OCI-LY1 (cell line): ENCODE results near the gene ANO2.

ENCODE experiments used
- H2AFZ ChIP-seq: fragments of 200-600 bp; sonication (generic), shearing (Covaris generic); 2 replicates; pipeline ENCODE4 v1.6.0; 2014; ENCODE audit warnings: antibody characterized with exemption, mild to moderate bottlenecking, low read length
- H3F3A ChIP-seq: fragments of 200-600 bp; sonication (generic), shearing (Covaris generic); 2 replicates; pipeline ENCODE4 v1.6.0; 2014; ENCODE audit warnings: mild to moderate bottlenecking, antibody characterized with exemption, low read length, moderate library complexity; ENCODE audit not compliant: insufficient read depth
- H3K27ac ChIP-seq: fragments of 200-600 bp; sonication (generic); 2 replicates; pipeline ENCODE4 v1.5.1; 2014; ENCODE audit warnings: low read length, mixed run types, mild to moderate bottlenecking, low read depth; ENCODE audit not compliant: poor library complexity, severe bottlenecking
- H3K27me3 ChIP-seq: fragments of 200-600 bp; sonication (generic); 2 replicates; pipeline ENCODE4 v1.6.0; 2014; ENCODE audit warnings: antibody characterized with exemption, mild to moderate bottlenecking, low read length, moderate library complexity; ENCODE audit not compliant: insufficient read depth
- H3K36me3 ChIP-seq: fragments of 200-600 bp; sonication (generic); 2 replicates; pipeline ENCODE4 v1.6.1; 2014; ENCODE audit warnings: mild to moderate bottlenecking, antibody characterized with exemption, low read length, moderate library complexity, mixed read lengths; ENCODE audit not compliant: insufficient read depth
- H3K4me1 ChIP-seq: fragments of 200-600 bp; sonication (generic); 2 replicates; pipeline ENCODE4 v1.5.1; 2014; ENCODE audit warnings: mild to moderate bottlenecking, low read length, moderate library complexity; ENCODE audit not compliant: insufficient read depth, severe bottlenecking
- H3K4me2 ChIP-seq: fragments of 200-600 bp; sonication (generic), shearing (Covaris generic); 2 replicates; pipeline ENCODE4 v1.6.1; 2014; ENCODE audit warnings: low read length
- H3K4me3 ChIP-seq: fragments of 200-600 bp; sonication (generic); 2 replicates; pipeline ENCODE4 v1.5.1; 2014; ENCODE audit warnings: low read length, low read depth, mild to moderate bottlenecking, mixed read lengths; ENCODE audit not compliant: poor library complexity, severe bottlenecking
- H3K79me2 ChIP-seq: fragments of 200-600 bp; shearing (Covaris generic); 2 replicates; pipeline ENCODE4 v1.6.1; 2016; ENCODE audit warnings: mixed run types, low read length, mixed read lengths; ENCODE audit not compliant: insufficient read depth
- H3K9ac ChIP-seq: fragments of 200-600 bp; sonication (generic), shearing (Covaris generic); 2 replicates; pipeline ENCODE4 v1.6.1; 2014; ENCODE audit warnings: mild to moderate bottlenecking, low read length, mixed read lengths
- H3K9me2 ChIP-seq: fragments of 200-600 bp; sonication (generic), shearing (Covaris generic); 2 replicates; pipeline ENCODE4 v1.6.1; 2014; ENCODE audit warnings: low read depth, mild to moderate bottlenecking, low read length, mixed read lengths
- H3K9me3 ChIP-seq: fragments of 200-600 bp; shearing (Covaris generic); 2 replicates; pipeline ENCODE4 v1.6.1; 2014; ENCODE audit warnings: low read length, mixed read lengths
- H4K20me1 ChIP-seq: fragments of 200-600 bp; sonication (generic), shearing (Covaris generic); 2 replicates; pipeline ENCODE4 v1.6.0; 2016; ENCODE audit warnings: mild to moderate bottlenecking, low read length; ENCODE audit not compliant: insufficient read depth
- EZH2 ChIP-seq: fragments of 200-600 bp; sonication (generic), shearing (Covaris generic); IDR thresholded peaks from 2 replicates; pipeline ENCODE4 v1.8.0; 2017; ENCODE audit warnings: borderline replicate concordance, mixed run types, mild to moderate bottlenecking, antibody characterized with exemption, low read length, moderate library complexity, mixed read lengths
- TF ChIP-seq, protein P1 (sequence below): fragments of 200-600 bp; sonication (generic), shearing (Covaris generic); IDR thresholded peaks from 2 replicates; pipeline ENCODE4 v1.5.1; 2017; ENCODE audit warnings: mild to moderate bottlenecking, antibody characterized with exemption, low read length, moderate library complexity, mixed read lengths

The ANO2 gene

DNA sequence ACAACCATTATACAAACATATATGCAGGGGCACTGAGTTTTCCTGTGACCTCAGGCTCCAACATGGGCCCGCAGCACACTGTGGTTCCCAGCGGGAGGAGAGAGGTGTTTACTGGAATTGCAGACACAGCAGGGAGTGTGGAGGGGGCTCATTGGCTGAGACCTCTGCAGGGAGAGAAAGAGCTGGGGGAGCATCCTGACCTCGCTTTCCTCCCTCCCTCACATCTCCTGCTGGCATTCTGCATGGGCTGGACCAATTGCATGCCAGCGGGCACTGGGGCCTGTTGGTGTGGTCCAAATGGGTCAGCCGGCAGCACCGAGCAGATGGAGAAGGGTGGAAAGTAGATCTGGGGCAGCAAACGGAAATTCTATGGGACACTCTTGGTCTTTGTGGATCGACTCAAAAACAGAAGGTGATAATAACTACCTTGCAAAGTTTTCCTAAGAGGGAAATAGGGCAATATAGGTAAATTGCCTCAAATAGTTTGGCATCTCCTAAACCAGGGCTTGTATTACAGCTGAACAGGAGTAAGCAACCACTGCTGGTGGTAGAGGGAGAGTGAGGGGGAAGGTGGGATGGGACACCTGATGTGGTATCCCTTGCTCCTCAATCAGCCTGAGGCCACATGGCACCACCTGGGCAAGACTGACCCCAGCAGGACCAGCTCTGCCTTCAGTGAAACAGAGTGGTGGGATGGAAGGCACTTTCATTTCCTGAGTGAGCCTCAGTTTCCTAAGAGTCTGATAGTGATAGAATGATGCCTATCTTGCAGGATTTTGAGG, 426.3 kb downstream of the ANO2 start:
- Histone ChIP-seq H3K27me3 (no peaks in the 10 kb centered on the region), H3K4me3 (no peak overlapping the region), H3F3A (no peaks in the 10 kb centered on the region), H3K4me1 (no peaks in the 10 kb centered on the region), H3K9ac (no peak overlapping the region), H3K4me2 (no peak overlapping the region), H3K36me3 (no peaks in the 10 kb centered on the region), H4K20me1 (no peaks in the 10 kb centered on the region), H3K9me3 (no peaks in the 10 kb centered on the region), H3K79me2 (no peaks in the 10 kb centered on the region), H3K9me2 (no peaks in the 10 kb centered on the region), H2AFZ (no peak overlapping the region), H3K27ac (no peak overlapping the region)
- TF ChIP-seq, protein P1, sequence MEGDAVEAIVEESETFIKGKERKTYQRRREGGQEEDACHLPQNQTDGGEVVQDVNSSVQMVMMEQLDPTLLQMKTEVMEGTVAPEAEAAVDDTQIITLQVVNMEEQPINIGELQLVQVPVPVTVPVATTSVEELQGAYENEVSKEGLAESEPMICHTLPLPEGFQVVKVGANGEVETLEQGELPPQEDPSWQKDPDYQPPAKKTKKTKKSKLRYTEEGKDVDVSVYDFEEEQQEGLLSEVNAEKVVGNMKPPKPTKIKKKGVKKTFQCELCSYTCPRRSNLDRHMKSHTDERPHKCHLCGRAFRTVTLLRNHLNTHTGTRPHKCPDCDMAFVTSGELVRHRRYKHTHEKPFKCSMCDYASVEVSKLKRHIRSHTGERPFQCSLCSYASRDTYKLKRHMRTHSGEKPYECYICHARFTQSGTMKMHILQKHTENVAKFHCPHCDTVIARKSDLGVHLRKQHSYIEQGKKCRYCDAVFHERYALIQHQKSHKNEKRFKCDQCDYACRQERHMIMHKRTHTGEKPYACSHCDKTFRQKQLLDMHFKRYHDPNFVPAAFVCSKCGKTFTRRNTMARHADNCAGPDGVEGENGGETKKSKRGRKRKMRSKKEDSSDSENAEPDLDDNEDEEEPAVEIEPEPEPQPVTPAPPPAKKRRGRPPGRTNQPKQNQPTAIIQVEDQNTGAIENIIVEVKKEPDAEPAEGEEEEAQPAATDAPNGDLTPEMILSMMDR = no peak

DNA sequence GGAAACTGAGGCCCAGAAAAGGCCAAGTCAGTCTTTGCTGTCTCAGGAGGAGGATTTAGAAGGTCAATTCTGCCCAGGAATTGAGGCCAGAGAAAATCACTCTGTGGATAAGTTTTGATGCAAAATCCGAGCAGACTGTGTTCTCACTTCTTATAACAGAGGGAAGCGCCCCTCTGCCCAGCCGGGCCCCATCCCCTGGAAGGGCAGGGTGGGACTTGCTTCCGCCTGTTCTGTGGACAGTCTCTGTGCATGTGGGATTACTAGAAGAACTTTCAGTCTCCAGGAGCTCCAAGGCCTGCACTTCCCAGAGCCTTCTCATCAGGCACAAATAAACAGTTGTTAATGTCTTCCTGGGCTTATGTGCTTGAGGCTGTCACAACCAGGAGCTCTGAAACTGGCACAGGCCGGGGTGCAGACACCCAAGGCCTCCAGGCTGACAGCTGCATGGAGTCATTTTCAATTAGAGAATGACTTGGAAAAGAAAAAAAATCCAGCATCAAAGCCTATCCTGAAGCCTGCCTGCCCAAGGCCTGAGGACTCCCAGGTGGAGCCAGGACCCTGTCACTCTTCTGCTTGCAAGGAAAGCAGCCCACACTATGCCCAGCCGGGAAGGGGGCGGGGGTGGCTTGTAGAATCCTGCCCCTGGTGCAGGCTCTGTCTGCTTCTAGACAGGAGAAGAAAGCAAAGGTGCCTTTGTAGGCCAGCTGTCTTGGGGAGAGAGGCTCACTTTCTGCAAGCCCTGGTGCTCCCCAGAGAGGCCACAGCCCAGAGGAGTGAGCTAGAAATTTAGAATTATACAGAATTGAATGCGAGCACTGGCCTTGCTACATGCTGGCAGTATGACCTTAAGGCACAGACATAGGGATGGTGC, 428.5 kb downstream of the ANO2 start:
- Histone ChIP-seq H3K4me1 (no peaks in the 10 kb centered on the region), H3K4me3 (no peak overlapping the region), H3K36me3 (no peaks in the 10 kb centered on the region), H3F3A (no peaks in the 10 kb centered on the region), H3K27ac (no peak overlapping the region), H3K4me2 (no peak overlapping the region), H2AFZ (no peak overlapping the region), H3K9ac (no peak overlapping the region), H3K79me2 (no peaks in the 10 kb centered on the region), H3K9me2 (no peaks in the 10 kb centered on the region), H4K20me1 (no peaks in the 10 kb centered on the region), H3K9me3 (no peaks in the 10 kb centered on the region), H3K27me3 (no peaks in the 10 kb centered on the region)
- TF ChIP-seq, protein P1 = no peak
- no peak for TF ChIP-seq EZH2

DNA sequence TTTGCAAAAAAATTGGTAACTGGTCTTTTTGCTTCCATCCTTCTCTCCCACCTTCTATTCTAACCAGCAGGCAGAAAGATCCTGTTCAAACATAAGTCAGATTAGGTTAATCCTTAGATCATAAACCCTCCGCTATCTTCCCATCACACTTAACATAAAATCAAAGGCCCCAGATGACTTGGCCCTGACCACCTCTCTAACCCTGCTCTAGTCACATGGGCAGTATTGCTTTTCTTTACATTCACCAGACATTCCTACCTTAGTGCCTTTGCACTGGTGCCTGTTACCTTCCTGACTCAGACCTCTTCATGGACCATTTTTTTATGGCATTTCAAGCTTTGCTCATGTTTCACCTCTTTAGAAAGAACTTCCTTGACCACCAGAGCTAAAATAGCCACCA, 429.6 kb downstream of the ANO2 start:
- Histone ChIP-seq H3F3A (no peaks in the 10 kb centered on the region), H3K27me3 (no peaks in the 10 kb centered on the region), H3K9ac (no peak overlapping the region), H3K27ac (no peak overlapping the region), H3K4me1 (no peaks in the 10 kb centered on the region), H3K9me3 (no peaks in the 10 kb centered on the region), H3K79me2 (no peaks in the 10 kb centered on the region), H3K4me3 (no peak overlapping the region), H3K36me3 (no peaks in the 10 kb centered on the region), H3K4me2 (no peak overlapping the region), H2AFZ (no peak overlapping the region), H4K20me1 (no peaks in the 10 kb centered on the region), H3K9me2 (no peaks in the 10 kb centered on the region)
- no peak for TF ChIP-seq EZH2
- TF ChIP-seq, protein P1 = no peak
